SK-N-MC (cell line): Measurements from ENCODE around the gene USP20.

ENCODE experiments used
- EZH2 ChIP-seq: fragments of 200-600 bp; sonication (generic); IDR thresholded peaks from one replicate; pipeline ENCODE4 v1.6.1; 2017; ENCODE audit warnings: antibody characterized with exemption
- FOXP2 ChIP-seq: optimal IDR thresholded peaks from 2 replicates; pipeline ENCODE3; 2011; ENCODE audit warnings: mild to moderate bottlenecking, moderate library complexity; ENCODE audit not compliant: insufficient read depth; ENCODE audit errors: extremely low read length, control extremely low read depth
- POLR2AphosphoS5 ChIP-seq: IDR thresholded peaks from 2 replicates; pipeline ENCODE4 v1.6.1; 2012; ENCODE audit warnings: mild to moderate bottlenecking, low read depth, low read length, borderline replicate concordance

- TF ChIP-seq POLR2AphosphoS5 (no peak), EZH2 (no peak), FOXP2 (no peak)
Observed at GRCh38 chr9:129904734-129905133, 69.5 kb downstream of the USP20 start.
